RKO (cell line): ENCODE data around the gene PSMB10.

Source experiments
- DNase-seq: peaks from one replicate; pipeline ENCODE4 v3.0.0-alpha.2; 2016; ENCODE audit warnings: low spot score

The PSMB10 gene

GRCh38 chr16:67963662-67964321, 27.1 kb upstream of the PSMB10 start:
- no peak for DNase-seq

DNA sequence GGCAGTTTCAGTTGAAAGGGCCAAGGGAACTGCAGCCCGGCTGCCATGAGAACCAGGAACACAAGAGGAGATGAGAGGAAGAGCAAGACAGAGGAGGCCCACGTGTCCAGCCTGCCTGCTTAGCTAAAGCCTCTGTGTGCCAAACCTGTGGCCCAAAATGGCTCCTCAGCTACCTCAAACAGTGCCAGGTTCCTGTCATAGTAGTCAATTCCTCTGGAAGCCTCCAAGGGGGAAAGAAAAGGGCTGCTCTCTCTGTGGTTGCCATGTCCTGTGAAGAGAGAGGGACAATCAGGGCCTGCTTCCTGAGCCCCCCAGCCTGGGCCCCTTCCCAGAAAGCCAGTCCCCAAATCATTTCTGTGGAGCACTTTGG, 26.6 kb upstream of the PSMB10 start:
- DNase-seq: no peak

DNA sequence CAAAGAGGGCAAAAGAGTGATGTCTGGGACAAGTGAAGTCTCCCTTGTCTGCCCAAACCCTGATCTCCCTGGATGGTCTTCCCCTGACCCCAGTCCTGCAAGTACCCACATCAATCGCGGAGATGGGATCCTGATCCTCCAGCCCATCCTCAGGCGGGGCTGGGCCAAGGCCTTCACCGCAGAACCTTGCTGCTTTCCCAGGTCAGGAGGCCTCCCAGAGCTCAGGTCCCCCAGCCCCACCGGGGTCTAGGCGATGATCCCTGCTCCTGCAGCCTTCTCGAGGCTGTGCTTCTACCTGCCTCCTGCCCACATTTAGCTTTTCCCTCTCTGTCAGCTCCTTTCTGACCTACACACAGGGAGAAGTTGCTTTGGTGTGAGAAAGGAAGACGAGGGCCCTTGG, 25.5 kb upstream of the PSMB10 start:
- no peak for DNase-seq

DNA sequence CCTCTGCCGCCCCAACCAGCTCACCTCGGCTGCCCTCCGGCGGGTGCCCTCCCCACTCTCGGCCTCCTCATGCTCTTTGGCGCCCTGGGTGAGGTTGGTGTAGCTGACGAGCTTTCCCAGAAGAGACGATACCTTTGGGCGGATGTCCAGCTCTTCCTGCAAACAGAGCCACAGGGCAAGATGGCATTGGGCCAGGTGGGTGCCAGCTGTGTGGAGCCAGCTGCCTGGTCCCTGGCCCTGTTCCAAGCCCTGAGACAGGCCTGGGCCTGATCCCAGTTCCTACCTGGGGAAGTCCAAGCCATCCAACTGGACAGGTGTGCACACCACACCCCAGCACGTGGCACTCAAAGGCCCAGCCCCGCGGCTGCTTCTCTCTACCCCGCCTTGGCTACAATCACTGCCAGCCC, 24.9 kb upstream of the PSMB10 start:
- no peak for DNase-seq

DNA sequence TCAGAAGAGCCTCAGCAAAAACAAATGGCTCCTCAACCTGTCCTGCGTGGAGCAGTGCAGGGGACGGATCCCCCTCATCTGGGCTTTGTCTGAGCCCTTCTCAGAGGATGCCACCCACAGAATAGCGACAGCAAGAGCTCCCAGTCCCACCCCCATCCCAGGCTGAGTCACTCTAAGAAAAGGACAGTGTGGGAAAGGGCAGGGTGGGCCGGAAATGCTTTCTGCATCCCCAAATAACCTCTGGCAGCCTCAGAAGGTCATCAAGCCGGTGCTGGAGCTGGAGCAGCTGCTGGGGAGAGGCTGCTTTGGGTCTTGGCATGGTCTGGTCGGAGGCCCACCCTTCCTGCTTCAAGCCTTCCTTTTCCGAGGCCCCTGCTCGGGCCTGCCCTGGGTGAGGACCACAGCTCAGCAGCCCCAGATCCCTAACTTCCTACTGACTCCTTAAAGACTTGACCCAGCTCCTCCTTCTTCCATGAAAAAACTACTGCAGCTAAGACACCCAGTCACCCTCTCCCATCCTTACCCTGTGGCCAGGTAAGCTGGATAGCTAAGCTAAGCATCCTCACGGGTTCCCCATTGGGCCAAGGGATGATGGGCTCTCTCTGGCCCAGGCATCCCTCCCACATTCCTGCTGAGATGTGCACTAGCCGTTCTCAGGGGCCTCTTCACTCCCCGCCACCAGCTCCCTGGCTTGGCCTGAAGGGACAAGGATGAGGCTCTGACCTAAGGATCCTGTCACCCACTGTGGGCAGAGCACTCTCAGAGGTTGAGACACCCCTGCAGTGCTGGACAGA, 23.1 kb upstream of the PSMB10 start:
- no peak for DNase-seq

- DNase-seq: no peak
Measured at GRCh38 chr16:67957622-67958021, 21.0 kb upstream of the PSMB10 start.

- no peak for DNase-seq
Measured at GRCh38 chr16:67954421-67955196, 18.0 kb upstream of the PSMB10 start.

DNA sequence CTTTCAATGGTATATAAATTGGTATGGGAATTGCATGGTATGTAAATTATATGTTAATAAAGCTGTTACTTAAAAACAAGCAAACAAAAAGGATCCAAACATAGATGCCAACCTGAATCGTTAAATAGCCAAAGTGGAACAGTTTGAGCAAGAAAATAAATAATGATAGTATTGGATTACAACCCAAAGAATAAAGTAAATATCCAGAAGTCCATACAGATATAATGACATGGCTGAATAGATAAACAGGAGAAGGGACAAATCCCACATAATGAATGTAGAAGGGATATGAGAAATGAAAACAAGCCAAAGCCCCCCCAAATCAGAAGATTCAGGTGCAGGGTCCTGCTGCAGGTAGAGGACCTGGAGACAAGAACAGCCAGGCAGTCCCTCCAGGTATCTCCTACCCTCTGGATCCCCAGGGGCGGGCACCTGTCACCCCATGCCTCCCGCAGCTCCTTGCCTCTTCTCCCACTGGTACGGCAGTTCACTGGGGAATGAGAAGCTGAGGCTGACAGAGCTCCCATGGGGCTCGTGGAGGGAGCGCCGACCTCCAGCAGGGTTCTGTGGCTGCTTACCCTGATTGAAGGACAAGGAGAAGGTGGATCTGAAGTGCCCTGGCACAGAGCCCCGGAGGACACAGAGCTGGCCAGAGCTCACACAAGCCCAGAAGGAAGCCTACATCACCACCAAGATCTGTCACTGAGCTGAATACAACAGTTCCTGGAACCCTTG, 17.2 kb upstream of the PSMB10 start:
- no peak for DNase-seq

DNA sequence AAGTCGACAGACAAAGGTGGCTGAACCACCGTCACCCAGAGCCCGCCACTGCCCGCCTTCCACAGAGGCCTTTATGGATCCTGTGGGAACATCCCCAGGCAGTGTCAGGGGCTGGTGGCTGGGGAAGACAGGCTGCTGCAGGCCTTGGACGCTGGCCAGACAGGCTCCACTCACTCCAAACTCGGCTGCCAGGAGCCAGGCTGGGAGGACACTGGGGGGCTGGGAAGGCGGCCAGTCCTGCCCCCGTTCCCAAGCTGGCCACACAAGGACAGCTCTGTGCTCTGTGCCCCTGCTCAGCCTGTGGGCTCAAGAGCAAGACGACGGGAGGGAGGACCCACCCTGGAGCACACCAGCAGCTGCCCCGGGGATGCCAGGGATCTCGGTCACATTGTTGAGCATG, 14.8 kb upstream of the PSMB10 start:
- no peak for DNase-seq

DNA sequence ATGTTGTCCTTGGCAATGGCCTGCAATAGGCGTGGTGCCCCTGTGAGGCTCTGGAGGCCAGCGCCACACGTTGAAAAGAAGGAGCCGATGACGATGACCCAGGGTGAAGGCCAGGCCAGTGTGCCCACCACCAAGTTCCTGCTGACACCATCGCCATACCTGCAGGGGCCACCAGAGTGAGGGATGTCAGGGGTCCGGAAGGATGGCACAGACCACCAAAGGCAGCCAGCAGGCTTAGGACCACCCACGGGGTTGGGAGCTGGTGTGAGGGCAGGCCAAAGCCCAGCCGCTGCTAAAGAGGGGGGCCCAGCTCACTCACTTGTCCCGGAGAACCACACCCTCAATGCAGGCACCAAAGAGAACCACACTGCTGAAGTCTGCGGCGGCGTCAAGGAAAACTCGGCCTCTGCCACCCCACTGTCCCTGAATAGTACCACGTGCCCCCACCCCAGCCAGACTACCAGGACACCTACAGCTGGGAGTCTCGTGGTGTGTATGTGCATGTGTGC, 13.7 kb upstream of the PSMB10 start:
- DNase-seq: no peak

DNA sequence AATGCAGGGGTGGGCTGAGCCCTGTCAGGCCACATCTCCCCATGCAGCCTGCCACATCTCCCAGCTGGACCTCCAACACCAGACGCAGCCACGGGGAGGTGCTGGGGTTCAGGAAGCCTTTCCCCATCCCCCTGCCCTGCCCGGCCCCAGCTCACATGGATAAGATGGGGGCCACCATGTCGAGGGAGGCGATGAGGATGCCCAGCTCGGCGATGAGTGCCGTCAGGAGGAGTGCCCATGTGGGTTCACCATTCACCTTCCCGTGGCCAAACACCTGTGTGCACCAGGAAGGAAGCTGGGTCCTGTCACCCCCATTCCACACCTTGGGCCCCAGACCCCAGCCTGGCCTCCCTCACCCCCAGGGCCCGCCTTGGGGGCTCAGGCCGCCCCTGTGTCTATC, 13.0 kb upstream of the PSMB10 start:
- no peak for DNase-seq

GRCh38 chr16:67948015-67948414, 11.4 kb upstream of the PSMB10 start:
- DNase-seq: no peak

- no peak for DNase-seq
Measured at GRCh38 chr16:67946966-67947558, 10.4 kb upstream of the PSMB10 start.

- DNase-seq: no peak
Measured at GRCh38 chr16:67946128-67946569, 9.5 kb upstream of the PSMB10 start.

DNA sequence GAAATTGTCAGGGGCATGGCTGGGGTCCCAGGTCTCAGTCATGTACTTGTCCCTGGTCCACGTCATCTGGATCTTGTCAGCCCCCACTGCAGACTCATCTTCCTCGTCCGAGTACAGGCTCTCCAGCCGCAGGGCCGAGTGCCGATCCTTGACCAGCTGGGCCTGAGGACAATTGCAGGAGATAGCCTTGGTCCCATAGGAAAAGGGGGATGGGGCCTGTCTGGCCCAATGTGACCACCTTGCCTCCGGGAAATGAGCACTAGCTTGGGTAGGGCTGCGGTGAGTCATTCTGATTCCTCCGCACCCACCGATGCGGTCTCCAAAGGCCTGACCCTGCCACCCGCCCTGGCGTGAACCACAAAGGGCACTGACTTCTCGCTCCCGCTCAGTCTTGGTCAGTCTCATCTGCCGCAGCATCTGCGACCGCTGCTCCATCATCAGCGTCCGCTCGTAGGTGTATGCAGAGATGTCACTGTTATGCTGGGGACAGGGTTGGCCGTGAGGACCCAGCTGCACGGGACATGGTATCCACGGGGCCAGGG, 8.8 kb upstream of the PSMB10 start:
- no peak for DNase-seq

DNA sequence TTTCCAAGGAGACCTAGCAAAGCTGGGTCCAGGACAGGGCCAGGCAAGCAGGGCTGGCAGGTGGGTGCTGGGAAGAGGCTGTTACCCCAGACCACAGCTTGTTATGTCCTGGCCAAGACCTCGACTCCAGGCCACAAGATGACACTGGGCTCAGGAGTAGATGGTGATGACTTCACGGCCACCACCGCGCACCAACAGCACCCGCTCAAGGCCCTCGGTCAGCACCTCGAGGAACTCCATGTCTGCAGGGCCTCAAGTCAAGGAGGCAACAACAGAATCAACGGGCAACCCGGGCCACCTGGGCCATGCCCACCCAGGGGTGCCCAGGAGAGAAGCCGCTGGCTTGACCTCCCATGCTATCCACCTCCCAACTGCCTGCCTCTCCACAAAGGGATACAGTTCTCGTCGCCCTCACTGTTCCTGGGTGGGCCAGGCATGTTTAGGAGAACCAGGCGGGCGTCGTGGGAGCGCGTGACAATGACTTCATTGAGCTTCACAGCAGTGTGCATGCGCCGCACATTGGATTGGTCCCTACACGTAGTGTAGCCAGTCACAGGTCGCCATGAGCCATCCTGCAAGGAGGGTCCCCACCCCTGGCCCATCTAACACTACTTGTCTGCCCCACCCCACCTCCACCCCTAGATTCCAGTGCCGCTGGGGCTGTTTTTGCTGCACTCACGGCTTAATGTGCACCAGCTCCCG, 8.2 kb upstream of the PSMB10 start:
- DNase-seq: no peak

- no peak for DNase-seq
Measured at GRCh38 chr16:67943619-67944504, 7.2 kb upstream of the PSMB10 start, which contains the start of gene LCAT. LCAT (minus strand) TSS chr16:67944120; CDS start chr16:67944101, 19 bp downstream.

DNA sequence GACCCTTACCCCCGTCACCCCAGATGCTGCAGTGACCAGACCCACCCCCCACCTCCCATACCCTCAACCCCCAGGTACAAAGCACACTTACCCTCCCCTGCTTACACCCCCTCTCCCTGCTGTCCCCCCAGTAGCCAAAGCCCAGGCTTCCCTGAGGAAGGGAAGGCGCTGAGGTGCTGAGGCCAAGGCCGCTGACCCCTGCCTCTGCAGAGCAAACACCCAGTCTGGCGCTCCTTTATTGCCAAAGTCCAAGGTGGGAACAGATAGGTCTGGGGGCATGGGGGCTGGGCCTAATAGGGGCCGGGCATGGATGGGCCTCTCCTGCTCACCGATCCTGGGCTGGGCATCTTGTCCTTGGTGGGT, 6.6 kb upstream of the PSMB10 start:
- DNase-seq: no peak

DNA sequence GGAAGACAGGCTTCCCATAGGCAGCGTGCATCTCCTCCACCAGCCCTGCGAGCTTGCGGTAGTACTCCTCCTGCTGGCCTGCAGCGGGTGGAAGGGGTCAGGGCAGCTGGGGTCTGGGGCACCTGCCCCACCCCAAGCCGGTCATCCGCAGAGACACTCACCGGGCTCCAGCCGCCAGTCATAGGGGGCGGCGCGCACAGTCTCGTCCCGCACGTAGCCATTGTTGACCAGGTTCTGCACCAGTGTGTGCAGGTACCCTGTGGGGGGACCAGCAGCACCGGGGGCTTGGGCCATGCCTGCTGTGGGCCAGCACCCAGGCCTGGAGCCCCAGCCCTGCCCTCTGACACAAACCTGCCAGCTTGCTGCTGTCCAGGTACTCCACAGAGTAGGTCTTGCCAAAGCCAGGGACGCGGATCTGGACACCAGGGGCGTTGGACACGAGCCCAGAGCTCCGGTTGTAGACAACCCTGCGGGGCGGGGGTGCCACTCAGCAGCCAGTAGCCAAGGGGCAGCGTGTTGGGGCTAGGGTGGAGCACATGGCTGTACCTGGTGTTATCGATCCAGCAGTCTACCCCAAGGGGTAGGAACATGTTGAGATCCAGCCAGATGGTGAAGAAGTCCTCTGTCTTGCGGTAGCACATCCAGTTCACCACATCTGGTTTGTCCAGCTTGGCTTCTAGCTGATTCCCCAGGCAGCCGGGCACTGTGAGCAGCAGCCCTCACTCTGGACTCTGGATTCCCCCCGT, 6.0 kb upstream of the PSMB10 start:
- DNase-seq: no peak
